Vagina (tissue), 2 donors: ENCODE results near the gene IRX4. TPM values are rescaled to one million over a fixed set of nuclear protein-coding genes. Genes with fewer than 3 reads are reported as not detected.
"Not testable (repeated sequence)": the region's sequence is repeated elsewhere in the genome, so short reads cannot be mapped to it uniquely, and the experiment has no call there.

Experiments
- DNase-seq, 2 donors: peaks; one replicate each; pipeline ENCODE4 v3.0.0-alpha.2; 2017; ENCODE audit errors: extremely low spot score in 2 of 2
- H3K27ac ChIP-seq: fragments of 200-600 bp; sonication (generic); one replicate; pipeline ENCODE4 v1.5.1; 2019
- H3K27me3 ChIP-seq: fragments of 200-600 bp; sonication (generic); one replicate; pipeline ENCODE4 v1.5.1; 2019
- H3K36me3 ChIP-seq, 2 donors: fragments of 200-600 bp; sonication (generic); one replicate each; pipeline ENCODE4 v1.5.1; 2017 to 2019
- H3K4me1 ChIP-seq: fragments of 200-600 bp; sonication (generic); one replicate; pipeline ENCODE4 v1.5.1; 2019
- H3K4me3 ChIP-seq, 2 donors: fragments of 200-600 bp; sonication (generic); 1 replicate in 1 of 2; 2 replicates in 1 of 2; pipeline ENCODE4 v1.5.1; 2016 to 2019
- H3K9me3 ChIP-seq: fragments of 200-600 bp; sonication (generic); one replicate; pipeline ENCODE4 v1.5.1; 2019
- POLR2A ChIP-seq, 2 donors: fragments of 450-650 bp; IDR thresholded peaks; one replicate each; pipeline ENCODE4 v1.6.1; 2017; ENCODE audit warnings: antibody characterized with exemption in 2 of 2, mild to moderate bottlenecking in 2 of 2, moderate library complexity in 2 of 2
- POLR2AphosphoS5 ChIP-seq, 2 donors: sonication (generic); formaldehyde crosslinking; IDR thresholded peaks; one replicate each; pipeline ENCODE4 v1.9.0; 2017; ENCODE audit warnings: antibody characterized with exemption in 2 of 2, mild to moderate bottlenecking in 2 of 2, low read depth in 1 of 2; ENCODE audit not compliant: insufficient read depth in 1 of 2
- intact Hi-C: fragments of 100-400 bp; cut with DNase I; formaldehyde crosslinking; loops from one replicate; pipeline ENCODE4 v1.15.1; 2023
- total RNA-seq: library from RNA; depleted of rRNA; stranded (reverse); fragments of >200 nt; gene quantifications from one replicate; pipeline ENCODE4 v1.2.3, GENCODE V29; 2016
- TF ChIP-seq, protein P1 (sequence below), 3 experiments: fragments of 450-650 bp in 2 of 3; fragments of 200-600 bp in 1 of 3; sonication (generic) in 1 of 3; IDR thresholded peaks; one replicate each; pipeline ENCODE4 v1.5.1; 2017 to 2019; ENCODE audit warnings: antibody characterized with exemption in 3 of 3, mild to moderate bottlenecking in 2 of 3, moderate library complexity in 2 of 3

Gene IRX4
- total RNA-seq, 1 donor from 2014 or later: 26.8 TPM

DNA sequence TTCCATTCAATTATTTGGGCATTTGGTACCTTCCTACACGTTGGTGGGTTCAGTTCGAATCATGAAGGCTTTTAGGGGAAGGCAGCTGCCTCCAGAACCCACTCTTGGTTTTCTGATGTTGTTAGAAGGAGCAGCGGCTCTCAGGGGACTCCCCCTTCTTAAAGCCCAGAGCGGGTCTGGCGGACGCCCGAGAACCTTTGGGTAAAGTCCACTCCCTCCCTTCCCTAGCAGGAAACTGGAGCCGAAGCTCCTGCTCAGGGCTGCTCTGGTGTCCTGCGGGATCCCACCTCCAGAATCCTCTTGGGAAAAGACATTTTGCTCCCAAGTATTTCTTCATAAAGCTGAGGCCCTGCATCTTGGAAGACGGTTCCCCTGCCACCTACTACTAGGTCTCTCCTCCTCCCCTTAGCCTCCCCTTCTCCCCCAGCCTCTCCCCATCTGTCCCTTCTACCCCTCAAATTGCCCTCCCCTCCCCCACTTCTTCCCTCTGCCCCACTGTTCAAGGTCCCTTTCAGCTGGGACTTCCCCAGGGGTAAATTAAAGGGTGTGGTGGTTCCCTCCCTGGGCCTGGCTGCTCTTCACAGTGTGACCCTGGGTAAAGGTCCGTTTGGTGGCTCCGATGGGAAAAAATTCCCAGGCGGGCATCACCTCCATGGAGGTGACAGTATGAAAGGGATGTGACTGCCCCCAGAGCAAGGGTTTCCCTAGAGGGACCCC lies 9.3 kb downstream of the IRX4 start:
- Histone ChIP-seq H3K4me1 (peaks cover 21% of the 10 kb centered on the region), H3K4me3 (no peak overlapping the region), H3K27me3 (peaks cover 15% of the 10 kb centered on the region), H3K27ac (no peak overlapping the region), H3K36me3 (no peaks in the 10 kb centered on the region), H3K9me3 (no peaks in the 10 kb centered on the region)
- TF ChIP-seq, protein P1, sequence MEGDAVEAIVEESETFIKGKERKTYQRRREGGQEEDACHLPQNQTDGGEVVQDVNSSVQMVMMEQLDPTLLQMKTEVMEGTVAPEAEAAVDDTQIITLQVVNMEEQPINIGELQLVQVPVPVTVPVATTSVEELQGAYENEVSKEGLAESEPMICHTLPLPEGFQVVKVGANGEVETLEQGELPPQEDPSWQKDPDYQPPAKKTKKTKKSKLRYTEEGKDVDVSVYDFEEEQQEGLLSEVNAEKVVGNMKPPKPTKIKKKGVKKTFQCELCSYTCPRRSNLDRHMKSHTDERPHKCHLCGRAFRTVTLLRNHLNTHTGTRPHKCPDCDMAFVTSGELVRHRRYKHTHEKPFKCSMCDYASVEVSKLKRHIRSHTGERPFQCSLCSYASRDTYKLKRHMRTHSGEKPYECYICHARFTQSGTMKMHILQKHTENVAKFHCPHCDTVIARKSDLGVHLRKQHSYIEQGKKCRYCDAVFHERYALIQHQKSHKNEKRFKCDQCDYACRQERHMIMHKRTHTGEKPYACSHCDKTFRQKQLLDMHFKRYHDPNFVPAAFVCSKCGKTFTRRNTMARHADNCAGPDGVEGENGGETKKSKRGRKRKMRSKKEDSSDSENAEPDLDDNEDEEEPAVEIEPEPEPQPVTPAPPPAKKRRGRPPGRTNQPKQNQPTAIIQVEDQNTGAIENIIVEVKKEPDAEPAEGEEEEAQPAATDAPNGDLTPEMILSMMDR (IDR thresholded peaks at IDR 0.05): no peak
- TF ChIP-seq POLR2A (IDR thresholded peaks at IDR 0.05): no peak
- no peak for TF ChIP-seq POLR2AphosphoS5 (IDR thresholded peaks at IDR 0.05; ENCODE audit: insufficient read depth in 1 of 2, low read depth in 1 of 2)
- intact Hi-C loops: no loop called here
- no peak for DNase-seq

DNA sequence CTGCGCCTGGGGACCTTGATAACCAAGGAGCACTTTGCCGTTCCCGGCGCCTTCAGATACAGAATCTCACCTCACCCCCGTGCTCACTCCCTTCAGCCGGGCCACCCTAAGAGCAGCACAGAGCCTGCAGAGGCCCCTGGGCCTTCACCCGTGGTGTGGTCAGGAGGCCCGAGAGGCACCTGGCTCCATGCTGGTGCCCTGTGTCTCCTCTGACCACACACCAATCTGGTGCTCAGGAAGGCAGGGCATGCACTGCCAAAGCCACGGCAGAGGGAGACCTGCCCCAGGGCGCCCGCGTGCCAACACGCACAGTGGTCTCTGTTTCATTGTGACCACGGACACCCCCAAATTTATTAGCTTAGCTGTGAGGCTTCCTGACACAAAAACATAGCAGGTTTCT lies 11.3 kb downstream of the IRX4 start:
- Histone ChIP-seq H3K27me3 (peaks cover 13% of the 10 kb centered on the region), H3K9me3 (no peaks in the 10 kb centered on the region), H3K36me3 (no peaks in the 10 kb centered on the region), H3K27ac (no peak overlapping the region), H3K4me3 (no peak overlapping the region), H3K4me1 (peaks cover 17% of the 10 kb centered on the region)
- no peak for DNase-seq
- intact Hi-C loops: no loop called here
- TF ChIP-seq, protein P1 (IDR thresholded peaks at IDR 0.05): no peak
- TF ChIP-seq POLR2A (IDR thresholded peaks at IDR 0.05) (no peak), POLR2AphosphoS5 (IDR thresholded peaks at IDR 0.05; ENCODE audit: insufficient read depth in 1 of 2, low read depth in 1 of 2) (no peak)

DNA sequence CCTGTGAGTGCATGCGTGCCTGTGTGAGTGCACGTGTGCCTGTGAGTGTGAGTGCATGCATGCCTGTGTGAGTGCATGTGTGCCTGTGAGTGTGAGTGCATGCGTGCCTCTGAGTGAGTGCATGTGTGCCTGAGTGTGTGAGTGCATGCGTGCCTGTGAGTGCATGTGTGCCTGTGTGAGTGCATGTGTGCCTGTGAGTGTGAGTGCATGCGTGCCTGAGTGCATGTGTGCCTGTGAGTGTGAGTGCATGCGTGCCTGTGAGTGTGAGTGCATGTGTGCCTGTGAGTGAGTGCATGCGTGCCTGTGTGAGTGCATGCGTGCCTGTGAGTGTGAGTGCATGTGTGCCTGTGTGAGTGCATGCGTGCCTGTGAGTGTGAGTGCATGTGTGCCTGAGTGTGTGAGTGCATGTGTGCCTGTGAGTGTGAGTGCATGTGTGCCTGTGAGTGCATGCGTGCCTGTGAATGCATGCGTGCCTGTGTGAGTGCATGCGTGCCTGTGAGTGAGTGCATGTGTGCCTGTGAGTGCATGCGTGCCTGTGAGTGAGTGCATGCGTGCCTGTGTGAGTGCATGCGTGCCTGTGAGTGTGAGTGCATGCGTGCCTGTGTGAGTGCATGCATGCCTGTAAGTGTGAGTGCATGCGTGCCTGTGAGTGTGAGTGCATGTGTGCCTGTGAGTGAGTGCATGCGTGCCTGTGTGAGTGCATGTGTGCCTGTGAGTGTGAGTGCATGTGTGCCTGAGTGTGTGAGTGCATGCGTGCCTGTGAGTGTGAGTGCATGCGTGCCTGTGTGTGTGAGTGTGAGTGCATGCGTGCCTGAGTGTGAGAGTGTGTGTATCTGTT lies 12.1 kb downstream of the IRX4 start:
- H3K4me1 ChIP-seq, H3K4me3 ChIP-seq, intact Hi-C loops, H3K36me3 ChIP-seq, H3K9me3 ChIP-seq, H3K27me3 ChIP-seq, DNase-seq, H3K27ac ChIP-seq: not testable (repeated sequence)

DNA sequence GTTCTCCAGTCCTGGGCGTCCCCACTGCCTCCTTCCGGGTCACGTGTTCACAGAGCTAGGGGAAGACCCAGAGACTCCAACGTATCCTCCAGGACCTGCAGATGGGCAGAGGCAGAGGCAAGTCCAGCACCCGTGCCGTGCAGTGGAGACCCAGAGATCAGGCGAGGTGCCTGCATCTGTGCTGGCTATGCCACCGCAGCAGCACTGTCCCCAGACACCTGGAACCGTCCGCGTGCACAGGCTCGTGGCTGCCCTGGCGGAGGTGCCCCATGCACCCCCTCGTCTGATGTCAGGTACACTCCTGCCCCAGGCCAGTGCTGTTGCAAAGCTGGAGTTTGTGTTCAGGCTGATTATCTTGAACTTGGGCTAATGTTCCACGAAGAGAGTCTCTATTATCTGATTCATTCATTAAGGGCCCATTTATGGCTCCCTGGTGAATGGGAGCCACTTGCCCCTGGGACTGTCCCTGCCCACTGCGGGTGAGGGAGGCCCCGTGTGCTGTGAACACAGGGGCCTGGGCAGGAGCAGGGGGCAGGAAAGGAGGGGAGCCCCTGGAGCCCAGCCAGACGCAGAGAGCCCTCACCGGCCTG lies 13.7 kb downstream of the IRX4 start:
- TF ChIP-seq POLR2AphosphoS5 (IDR thresholded peaks at IDR 0.05; ENCODE audit: insufficient read depth in 1 of 2, low read depth in 1 of 2) (no peak), POLR2A (IDR thresholded peaks at IDR 0.05) (no peak)
- TF ChIP-seq, protein P1 (IDR thresholded peaks at IDR 0.05): no peak
- intact Hi-C loops: no loop called here
- DNase-seq: no peak
- H3K4me3 ChIP-seq: no peak overlapping the region
- no peaks in the 10 kb centered on the region for H3K36me3 ChIP-seq
- no peak overlapping the region for H3K27ac ChIP-seq
- no peaks in the 10 kb centered on the region for H3K27me3 ChIP-seq
- no peaks in the 10 kb centered on the region for H3K9me3 ChIP-seq
- no peaks in the 10 kb centered on the region for H3K4me1 ChIP-seq

DNA sequence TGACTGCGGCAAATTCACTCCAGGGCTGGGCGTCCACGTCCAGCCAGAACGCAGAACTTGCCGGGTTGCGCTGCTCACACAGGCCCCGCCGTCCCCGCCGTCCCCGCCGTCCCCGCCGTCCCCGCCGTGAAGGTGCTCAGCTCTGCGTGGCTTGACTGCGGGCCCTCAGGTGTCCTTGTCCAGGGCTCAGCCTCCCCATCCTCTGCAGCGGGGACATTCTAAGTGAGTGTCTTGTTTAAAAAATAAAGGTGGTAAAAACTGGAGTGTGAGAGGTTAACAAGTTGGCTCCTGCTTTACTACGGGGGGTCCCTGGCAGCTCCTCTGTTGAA lies 14.9 kb downstream of the IRX4 start:
- Histone ChIP-seq H3K4me1 (no peaks in the 10 kb centered on the region), H3K27me3 (no peaks in the 10 kb centered on the region), H3K27ac (no peak overlapping the region), H3K4me3 (no peak overlapping the region), H3K9me3 (no peaks in the 10 kb centered on the region), H3K36me3 (no peaks in the 10 kb centered on the region)
- no peak for TF ChIP-seq POLR2AphosphoS5 (IDR thresholded peaks at IDR 0.05; ENCODE audit: insufficient read depth in 1 of 2, low read depth in 1 of 2)
- no peak for TF ChIP-seq POLR2A (IDR thresholded peaks at IDR 0.05)
- TF ChIP-seq, protein P1 (IDR thresholded peaks at IDR 0.05): no peak
- intact Hi-C loops: no loop called here
- no peak for DNase-seq
